ENCODE measurements around the gene GRM5.
"Not testable (repeated sequence)": the region's sequence is repeated elsewhere in the genome, so short reads cannot be mapped to it uniquely, and the experiment has no call there.

The GRM5 gene

DNA sequence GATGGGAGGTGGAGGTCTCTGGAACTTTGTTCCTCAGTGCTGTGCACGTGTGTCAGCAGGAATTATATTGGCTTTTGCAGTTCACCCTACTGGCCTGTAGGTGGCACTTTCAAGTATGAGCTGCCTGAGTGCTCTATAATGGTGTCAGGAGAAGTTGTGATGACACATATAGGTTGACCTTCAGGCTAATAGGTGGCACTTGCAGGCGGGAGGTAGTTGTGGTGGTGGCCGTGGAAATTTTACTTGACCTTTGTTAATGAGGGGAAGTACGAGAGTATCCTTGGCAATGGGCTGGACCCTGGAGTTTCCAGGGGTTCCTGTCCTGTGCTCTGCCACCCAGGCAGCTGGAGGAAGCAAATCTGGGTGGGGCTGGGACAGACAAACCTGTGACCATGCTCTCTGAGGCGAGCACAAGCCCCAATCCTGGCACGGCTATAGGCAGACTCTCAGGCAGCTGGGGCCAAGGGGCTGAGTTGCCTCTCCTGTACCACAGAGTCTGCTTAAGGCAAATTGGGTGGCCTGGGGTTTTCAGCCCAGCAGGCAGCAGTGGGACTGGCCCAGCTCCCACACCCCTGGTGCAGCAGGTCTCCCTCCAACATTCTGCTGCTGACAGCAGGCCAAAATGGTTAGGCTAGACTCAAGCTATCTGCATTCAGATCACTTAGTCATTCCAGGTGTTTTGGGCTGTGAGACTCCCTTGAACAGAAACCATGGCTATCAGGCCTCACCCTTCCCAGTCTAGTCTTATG is 580.7 kb downstream of the GRM5 start:
- Histone ChIP-seq H3K4me3 (ENCODE audit: low read length) (no peak overlapping the region), H3K9me3 (ENCODE audit: insufficient read depth, low read depth, low read length) (no peaks in the 10 kb centered on the region), H3K27ac (ENCODE audit: low read depth, low read length) (no peak overlapping the region), H3K4me1 (ENCODE audit: insufficient read depth, low read length) (peaks cover 3% of the 10 kb centered on the region; the same call in 1 of the 2 replicates), H3K27me3 (ENCODE audit: insufficient read depth, low read length) (no peaks in the 10 kb centered on the region), H3K36me3 (ENCODE audit: insufficient read depth, low read length) (no peaks in the 10 kb centered on the region), H3K9ac (ENCODE audit: low read depth, low read length) (no peak overlapping the region)
- WGBS, result 77% methylated on average over 6 of the region's 6 CpGs

DNA sequence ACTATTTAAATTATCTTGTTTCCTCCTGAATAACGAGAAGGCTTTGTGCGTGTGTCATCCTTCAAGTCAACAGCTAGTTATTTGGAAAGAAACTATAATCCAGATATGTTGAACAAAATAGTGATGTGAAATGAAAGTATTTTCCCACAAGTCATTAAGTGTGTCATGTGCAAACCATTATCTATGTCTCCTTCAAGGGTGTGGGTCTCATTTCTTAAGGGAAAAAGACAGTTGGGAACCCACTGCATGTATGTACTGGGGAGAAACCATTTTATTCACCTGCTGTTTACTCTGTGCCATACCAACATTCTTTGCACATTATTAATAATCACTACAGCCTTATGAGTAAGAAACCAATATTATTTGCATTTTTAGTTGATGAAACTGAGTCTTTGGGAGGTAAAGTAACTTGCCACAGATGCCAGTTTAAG is 582.9 kb downstream of the GRM5 start:
- H3K4me1 ChIP-seq (ENCODE audit: insufficient read depth, low read length), result peaks cover 3% of the 10 kb centered on the region; the same call in 1 of the 2 replicates
- H3K27me3 ChIP-seq (ENCODE audit: insufficient read depth, low read length), result no peaks in the 10 kb centered on the region
- H3K9me3 ChIP-seq (ENCODE audit: insufficient read depth, low read depth, low read length), result no peaks in the 10 kb centered on the region
- no peak overlapping the region for H3K9ac ChIP-seq (ENCODE audit: low read depth, low read length)
- no peak overlapping the region for H3K4me3 ChIP-seq (ENCODE audit: low read length)
- 71% methylated on average over 2 of the region's 2 CpGs for WGBS
- H3K27ac ChIP-seq (ENCODE audit: low read depth, low read length), result no peak overlapping the region
- H3K36me3 ChIP-seq (ENCODE audit: insufficient read depth, low read length), result no peaks in the 10 kb centered on the region

DNA sequence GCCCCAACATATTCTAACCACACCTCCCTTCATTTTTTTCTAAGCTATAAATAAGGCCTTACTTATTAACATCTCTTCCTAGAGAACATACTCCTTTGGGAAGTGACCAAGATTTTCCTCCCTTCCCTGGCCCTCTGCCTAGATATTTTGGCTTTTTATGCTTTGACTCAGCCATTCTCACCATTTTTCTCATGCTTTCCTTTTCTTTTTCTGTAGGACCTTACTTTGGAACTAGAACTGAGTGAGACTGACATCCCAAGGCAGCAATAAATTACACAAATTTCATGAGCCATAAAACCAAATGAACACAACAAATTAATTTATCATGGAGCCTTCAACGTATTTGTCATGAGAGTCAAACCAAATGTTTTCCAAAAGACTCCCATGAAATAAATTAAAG is 585.6 kb downstream of the GRM5 start:
- Histone ChIP-seq H3K36me3 (ENCODE audit: insufficient read depth, low read length) (no peaks in the 10 kb centered on the region), H3K27ac (ENCODE audit: low read depth, low read length) (no peak overlapping the region), H3K4me1 (ENCODE audit: insufficient read depth, low read length) (peaks cover 3% of the 10 kb centered on the region; the same call in 1 of the 2 replicates), H3K27me3 (ENCODE audit: insufficient read depth, low read length) (no peaks in the 10 kb centered on the region), H3K4me3 (ENCODE audit: low read length) (no peak overlapping the region), H3K9ac (ENCODE audit: low read depth, low read length) (no peak overlapping the region), H3K9me3 (ENCODE audit: insufficient read depth, low read depth, low read length) (no peaks in the 10 kb centered on the region)
- WGBS, result 92% methylated on average over 1 of the region's 1 CpG

DNA sequence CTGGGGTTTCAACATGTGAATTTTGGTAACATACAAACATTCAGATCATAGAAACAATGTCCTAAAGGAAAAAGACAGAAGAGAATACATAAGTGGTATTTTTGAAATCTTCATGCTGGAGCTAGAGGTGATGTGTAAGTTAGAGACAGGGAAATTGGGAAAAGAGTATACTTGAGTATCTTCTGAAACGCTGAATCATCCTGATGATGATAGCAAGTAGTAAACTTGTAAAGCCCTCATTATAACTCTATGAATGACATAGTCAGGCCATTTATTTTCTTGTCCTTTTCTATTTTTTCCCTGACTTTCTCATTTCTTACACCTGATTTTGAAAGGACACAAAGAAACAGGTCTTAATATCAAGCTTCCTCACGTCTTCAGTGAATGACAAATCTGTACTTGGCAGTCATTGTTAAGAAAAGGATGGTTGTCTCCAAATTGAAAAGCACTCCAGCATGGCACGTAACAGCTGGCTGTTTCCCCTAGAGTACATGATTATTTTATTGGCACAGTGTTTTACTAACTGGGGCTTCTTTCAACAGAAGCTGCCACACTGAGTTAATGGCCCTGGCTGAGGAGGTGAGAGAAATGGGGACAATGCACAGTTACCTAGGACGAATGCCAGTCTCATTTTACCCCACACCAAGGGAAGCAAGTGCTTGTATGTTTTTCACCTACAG is 587.5 kb downstream of the GRM5 start:
- Histone ChIP-seq H3K4me1 (ENCODE audit: insufficient read depth, low read length) (no peaks in the 10 kb centered on the region), H3K36me3 (ENCODE audit: insufficient read depth, low read length) (no peaks in the 10 kb centered on the region), H3K4me3 (ENCODE audit: low read length) (no peak overlapping the region), H3K27me3 (ENCODE audit: insufficient read depth, low read length) (no peaks in the 10 kb centered on the region), H3K27ac (ENCODE audit: low read depth, low read length) (no peak overlapping the region), H3K9ac (ENCODE audit: low read depth, low read length) (no peak overlapping the region), H3K9me3 (ENCODE audit: insufficient read depth, low read depth, low read length) (no peaks in the 10 kb centered on the region)
- WGBS, result 94% methylated on average over 4 of the region's 4 CpGs

DNA sequence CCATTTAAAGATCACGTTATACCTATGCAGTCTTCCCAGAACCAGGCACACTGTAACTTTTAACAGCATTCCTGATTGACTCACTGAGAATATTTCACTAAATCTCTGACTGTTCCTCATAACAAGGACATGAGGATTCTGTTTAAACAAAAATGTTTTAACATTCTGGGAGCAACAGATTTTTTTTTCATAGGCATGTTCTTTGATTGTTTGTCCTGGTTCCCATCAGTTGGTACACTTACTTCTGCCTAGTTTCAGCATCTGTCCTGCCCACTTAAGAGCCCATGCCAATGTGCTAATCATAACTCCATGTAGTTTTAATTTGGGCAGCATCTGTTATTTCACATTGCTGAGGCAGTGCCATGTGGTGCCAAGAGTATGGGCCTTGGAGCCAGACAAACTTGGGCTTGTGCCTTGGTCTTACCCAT is 589.8 kb downstream of the GRM5 start:
- Histone ChIP-seq H3K36me3 (ENCODE audit: insufficient read depth, low read length) (no peaks in the 10 kb centered on the region), H3K9me3 (ENCODE audit: insufficient read depth, low read depth, low read length) (no peaks in the 10 kb centered on the region), H3K9ac (ENCODE audit: low read depth, low read length) (no peak overlapping the region), H3K27ac (ENCODE audit: low read depth, low read length) (no peak overlapping the region), H3K4me3 (ENCODE audit: low read length) (no peak overlapping the region), H3K27me3 (ENCODE audit: insufficient read depth, low read length) (no peaks in the 10 kb centered on the region), H3K4me1 (ENCODE audit: insufficient read depth, low read length) (no peaks in the 10 kb centered on the region)
- WGBS, result 92% methylated on average over 1 of the region's 1 CpG

DNA sequence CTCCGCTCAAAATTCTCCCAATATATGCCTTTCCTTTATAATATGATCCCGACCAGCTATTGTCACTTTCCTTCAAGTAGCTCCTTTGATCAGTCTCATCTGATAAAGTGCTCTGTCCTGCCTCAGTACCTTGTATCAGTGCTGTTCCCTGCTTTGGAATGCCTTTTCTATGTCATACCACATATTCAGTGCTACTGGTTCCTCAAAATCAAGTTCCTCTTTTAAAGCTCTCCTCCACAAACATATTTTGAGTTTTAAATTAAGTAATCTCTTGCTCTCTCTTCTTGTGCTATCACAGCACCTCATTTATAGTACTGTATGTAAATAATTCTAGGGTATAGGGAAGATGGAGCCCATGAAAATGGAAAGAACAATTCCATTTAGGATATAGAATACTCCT is 591.1 kb downstream of the GRM5 start:
- Histone ChIP-seq H3K27me3 (ENCODE audit: insufficient read depth, low read length) (no peaks in the 10 kb centered on the region), H3K4me3 (ENCODE audit: low read length) (no peak overlapping the region), H3K4me1 (ENCODE audit: insufficient read depth, low read length) (no peaks in the 10 kb centered on the region), H3K9me3 (ENCODE audit: insufficient read depth, low read depth, low read length) (no peaks in the 10 kb centered on the region), H3K27ac (ENCODE audit: low read depth, low read length) (no peak overlapping the region), H3K9ac (ENCODE audit: low read depth, low read length) (no peak overlapping the region), H3K36me3 (ENCODE audit: insufficient read depth, low read length) (no peaks in the 10 kb centered on the region)
- WGBS, result 86% methylated on average over 2 of the region's 2 CpGs

DNA sequence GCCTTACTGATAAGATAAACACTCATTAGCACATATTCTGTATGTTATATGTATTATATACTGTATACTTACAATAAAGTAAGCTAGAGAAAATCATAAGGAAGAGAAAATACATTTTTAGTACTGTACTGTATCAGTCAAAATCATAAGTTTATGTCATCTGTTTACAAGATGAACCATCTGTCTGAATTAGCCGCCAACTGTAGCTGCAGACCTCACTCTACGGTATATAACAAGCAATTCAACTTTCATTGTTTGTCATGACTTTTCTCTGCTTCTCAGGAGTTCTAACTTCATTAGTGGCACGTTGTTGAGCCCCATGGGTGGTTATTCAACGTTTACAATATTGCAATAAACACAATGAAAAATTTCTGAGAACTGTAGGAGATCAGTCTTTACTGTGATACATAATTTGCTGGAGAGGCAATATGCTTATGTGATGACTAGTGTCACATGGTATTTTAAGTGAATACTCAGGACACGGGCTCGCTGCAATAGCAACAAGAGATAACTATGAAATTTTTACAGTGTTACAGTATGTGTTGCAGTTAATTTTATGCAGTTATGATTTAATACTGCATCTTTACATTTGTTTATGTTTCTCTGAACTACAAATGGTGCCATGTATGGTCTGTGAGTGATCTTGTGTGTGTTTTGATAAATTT is 596.1 kb downstream of the GRM5 start:
- 88% methylated on average over 5 of the region's 6 CpGs for whole genome bisulfite sequencing
- H3K27ac ChIP-seq (ENCODE audit: low read depth, low read length), result no peak overlapping the region

DNA sequence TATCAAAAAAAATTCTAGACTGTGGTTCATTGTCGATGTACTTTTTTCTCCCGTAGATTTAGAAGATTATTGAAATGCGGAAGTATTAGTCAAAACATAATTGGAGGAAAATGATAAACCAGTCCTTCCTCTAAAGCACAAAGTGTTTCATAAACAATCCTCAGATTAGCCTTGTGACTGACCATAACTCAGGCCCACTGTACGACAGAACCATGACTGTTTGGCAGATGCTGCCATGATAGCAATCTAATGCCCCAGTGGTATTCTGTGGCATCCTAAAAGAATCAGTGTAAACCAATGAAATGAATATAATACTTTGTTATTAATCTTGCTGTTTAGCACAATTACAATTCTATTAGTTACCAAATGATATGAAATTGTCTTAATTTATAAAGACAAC is 601.3 kb downstream of the GRM5 start:
- H3K27me3 ChIP-seq (ENCODE audit: insufficient read depth, low read length), result no peaks in the 10 kb centered on the region
- no peak overlapping the region for H3K27ac ChIP-seq (ENCODE audit: low read depth, low read length)
- WGBS, result over 99% methylated on average over 4 of the region's 4 CpGs
- peaks cover 15% of the 10 kb centered on the region for H3K9me3 ChIP-seq (ENCODE audit: insufficient read depth, low read depth, low read length)
- no peaks in the 10 kb centered on the region for H3K4me1 ChIP-seq (ENCODE audit: insufficient read depth, low read length)
- no peaks in the 10 kb centered on the region for H3K36me3 ChIP-seq (ENCODE audit: insufficient read depth, low read length)
- H3K9ac ChIP-seq (ENCODE audit: low read depth, low read length), result no peak overlapping the region
- H3K4me3 ChIP-seq (ENCODE audit: low read length), result no peak overlapping the region

More for the DNA sequence above, 596.1 kb downstream of the GRM5 start:
- Histone ChIP-seq H3K4me1 (ENCODE audit: insufficient read depth, low read length) (no peaks in the 10 kb centered on the region), H3K36me3 (ENCODE audit: insufficient read depth, low read length) (no peaks in the 10 kb centered on the region), H3K9me3 (ENCODE audit: insufficient read depth, low read depth, low read length) (no peaks in the 10 kb centered on the region), H3K4me3 (ENCODE audit: low read length) (no peak overlapping the region), H3K9ac (ENCODE audit: low read depth, low read length) (no peak overlapping the region), H3K27me3 (ENCODE audit: insufficient read depth, low read length) (no peaks in the 10 kb centered on the region)

DNA sequence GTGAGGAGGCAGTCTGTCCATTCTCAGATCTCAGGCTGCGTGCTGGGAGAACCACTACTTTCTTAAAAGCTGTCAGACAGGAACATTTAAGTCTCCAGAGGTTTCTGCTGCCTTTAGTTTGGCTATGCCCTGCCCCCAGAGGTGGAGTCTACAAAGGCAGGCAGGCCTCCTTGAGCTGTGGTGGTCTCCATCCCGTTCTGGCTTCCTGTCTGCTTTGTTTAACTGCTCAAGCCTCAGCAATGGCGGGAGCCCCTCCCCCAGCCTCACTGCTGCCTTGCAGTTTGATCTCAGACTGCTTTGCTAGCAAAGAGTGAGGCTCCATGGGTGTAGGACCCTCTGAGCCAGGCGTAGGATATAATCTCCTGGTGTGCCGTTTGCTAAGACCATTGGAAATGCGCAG is 602.5 kb downstream of the GRM5 start:
- H3K27ac ChIP-seq (ENCODE audit: low read depth, low read length); H3K4me3 ChIP-seq (ENCODE audit: low read length); H3K4me1 ChIP-seq (ENCODE audit: insufficient read depth, low read length); H3K36me3 ChIP-seq (ENCODE audit: insufficient read depth, low read length); H3K27me3 ChIP-seq (ENCODE audit: insufficient read depth, low read length); H3K9ac ChIP-seq (ENCODE audit: low read depth, low read length): not testable (repeated sequence)
- peaks cover 15% of the 10 kb centered on the region for H3K9me3 ChIP-seq (ENCODE audit: insufficient read depth, low read depth, low read length)
- 91% methylated on average over 6 of the region's 6 CpGs for WGBS

DNA sequence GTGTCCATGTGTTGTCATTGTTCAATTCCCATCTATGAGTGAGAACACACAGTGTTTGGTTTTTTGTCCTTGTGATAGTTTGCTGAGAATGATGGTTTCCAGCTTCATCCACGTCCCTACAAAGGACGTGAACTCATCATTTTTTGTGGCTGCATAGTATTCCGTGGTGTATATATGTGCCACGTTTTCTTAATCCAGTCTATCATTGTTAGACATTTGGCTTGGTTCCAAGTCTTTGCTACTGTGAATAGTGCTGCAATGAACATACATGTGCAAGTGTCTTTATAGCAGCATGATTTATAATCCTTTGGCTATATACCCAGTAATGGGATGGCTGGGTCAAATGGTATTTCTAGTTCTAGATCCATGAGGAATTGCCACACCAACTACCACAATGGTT is 607.7 kb downstream of the GRM5 start:
- not testable (repeated sequence) for H3K27ac ChIP-seq (ENCODE audit: low read depth, low read length); H3K36me3 ChIP-seq (ENCODE audit: insufficient read depth, low read length); H3K4me1 ChIP-seq (ENCODE audit: insufficient read depth, low read length); H3K9me3 ChIP-seq (ENCODE audit: insufficient read depth, low read depth, low read length); H3K4me3 ChIP-seq (ENCODE audit: low read length); H3K27me3 ChIP-seq (ENCODE audit: insufficient read depth, low read length); H3K9ac ChIP-seq (ENCODE audit: low read depth, low read length)
- WGBS, result 93% methylated on average over 4 of the region's 4 CpGs

DNA sequence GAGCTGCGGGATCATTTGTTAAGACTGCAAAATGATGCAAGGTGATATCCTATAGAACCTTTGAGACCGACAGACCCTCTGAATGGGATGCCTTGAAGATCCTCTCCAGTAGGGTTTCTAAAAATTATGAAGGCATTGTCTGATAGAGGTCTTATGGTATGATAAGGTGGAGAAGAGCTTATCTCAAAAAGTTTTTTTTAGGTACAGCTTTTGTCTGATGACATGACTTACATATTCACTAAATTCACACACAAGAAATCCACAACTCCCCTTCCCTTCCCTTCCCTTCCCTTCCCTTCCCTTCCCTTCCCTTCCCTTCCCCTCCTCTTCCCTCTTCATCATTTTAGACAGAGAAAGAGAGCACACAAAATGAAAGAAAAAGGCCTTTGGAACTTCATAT is 609.8 kb downstream of the GRM5 start:
- Histone ChIP-seq H3K9me3 (ENCODE audit: insufficient read depth, low read depth, low read length) (no peaks in the 10 kb centered on the region), H3K27ac (ENCODE audit: low read depth, low read length) (no peak overlapping the region), H3K36me3 (ENCODE audit: insufficient read depth, low read length) (no peaks in the 10 kb centered on the region), H3K27me3 (ENCODE audit: insufficient read depth, low read length) (no peaks in the 10 kb centered on the region), H3K4me1 (ENCODE audit: insufficient read depth, low read length) (no peaks in the 10 kb centered on the region; the same call in 1 of the 2 replicates), H3K4me3 (ENCODE audit: low read length) (no peak overlapping the region), H3K9ac (ENCODE audit: low read depth, low read length) (no peak overlapping the region)
- WGBS, result 95% methylated on average over 2 of the region's 2 CpGs
